Uterus (tissue), 4 donors: Measurements from ENCODE around the gene KRTAP5-7. TPM values are rescaled to one million over a fixed set of nuclear protein-coding genes. Genes with fewer than 3 reads are reported as not detected.
A peak's percentile ranks its signal among the peaks of the same experiment; 100 is the strongest.

ENCODE experiments used
- DNase-seq, 2 donors: peaks; one replicate each; pipeline ENCODE4 v3.0.0-alpha.2; 2019 to 2020
- H3K27ac ChIP-seq, 2 donors: fragments of 200-600 bp; sonication (generic); 1 replicate in 1 of 2; 2 replicates in 1 of 2; pipeline ENCODE4 v1.5.1; 2016 to 2018
- H3K27me3 ChIP-seq, 2 donors: fragments of 200-600 bp; sonication (generic); one replicate each; pipeline ENCODE4 v1.5.1; 2018 to 2019; ENCODE audit warnings: control low read depth in 1 of 2
- H3K36me3 ChIP-seq, 2 donors: fragments of 200-600 bp; sonication (generic); one replicate each; pipeline ENCODE4 v1.5.1; 2019; ENCODE audit warnings: control low read depth in 1 of 2
- H3K4me1 ChIP-seq, 2 donors: fragments of 200-600 bp; sonication (generic); one replicate each; pipeline ENCODE4 v1.5.1; 2018 to 2019; ENCODE audit warnings: control low read depth in 1 of 2
- H3K4me3 ChIP-seq, 2 donors: fragments of 200-600 bp; sonication (generic); 1 replicate in 1 of 2; 2 replicates in 1 of 2; pipeline ENCODE4 v1.5.1; 2018 to 2019; ENCODE audit warnings: mild to moderate bottlenecking in 1 of 2
- H3K9me3 ChIP-seq, 2 donors: fragments of 200-600 bp; sonication (generic); one replicate each; pipeline ENCODE4 v1.5.1; 2019; ENCODE audit warnings: control low read depth in 1 of 2
- CTCF ChIP-seq, 4 experiments: fragments of 200-600 bp in 2 of 4; fragments of 450-650 bp in 2 of 4; sonication (generic) in 2 of 4; IDR thresholded peaks; one replicate each; pipeline ENCODE4 v1.5.1; 2016 to 2019; ENCODE audit warnings: antibody characterized with exemption in 4 of 4, mild to moderate bottlenecking in 2 of 4, moderate library complexity in 1 of 4
- POLR2A ChIP-seq, 2 donors: fragments of 450-650 bp; IDR thresholded peaks; one replicate each; pipeline ENCODE4 v1.6.1; 2016; ENCODE audit warnings: antibody characterized with exemption in 2 of 2, mild to moderate bottlenecking in 1 of 2, moderate library complexity in 1 of 2
- intact Hi-C: fragments of 100-400 bp; cut with DNase I; formaldehyde crosslinking; loops from one replicate; pipeline ENCODE4 v1.15.1; 2023; ENCODE audit warnings: low total_unique reads
- total RNA-seq, 4 donors: library from RNA; depleted of rRNA in 3 of 4; stranded (reverse); fragments of >200 nt in 3 of 4; gene quantifications; one replicate each; pipeline versions ENCODE4 v1.1.0 to v1.2.4, GENCODE V29; 2014 to 2023
- donor health status: DM: yes; HTN: yes; CAD: no.

Gene KRTAP5-7
- total RNA-seq, 4 donors from 2014 or later, result 0.95 TPM; not detected in 3

- Histone ChIP-seq H3K9me3 (no peaks in the 10 kb centered on the region), H3K27me3 (no peaks in the 10 kb centered on the region), H3K36me3 (no peaks in the 10 kb centered on the region), H3K4me1 (no peaks in the 10 kb centered on the region), H3K27ac (no peak overlapping the region), H3K4me3 (no peak overlapping the region)
- TF ChIP-seq CTCF (IDR thresholded peaks at IDR 0.05) (no peak), POLR2A (IDR thresholded peaks at IDR 0.05) (no peak)
- DNase-seq, result peak in 1 of 2 donors; percentile 7
- intact Hi-C loops, result no loop called here
These were observed 36.2 kb upstream of the KRTAP5-7 start for GRCh38 chr11:71490731-71491390.

- no peaks in the 10 kb centered on the region for H3K36me3 ChIP-seq
- no peaks in the 10 kb centered on the region for H3K9me3 ChIP-seq
- intact Hi-C loops, result no loop called here
- no peak for TF ChIP-seq CTCF (IDR thresholded peaks at IDR 0.05)
- no peak for TF ChIP-seq POLR2A (IDR thresholded peaks at IDR 0.05)
- H3K4me1 ChIP-seq, result no peaks in the 10 kb centered on the region
- no peak for DNase-seq
- no peak overlapping the region for H3K27ac ChIP-seq
- H3K27me3 ChIP-seq, result no peaks in the 10 kb centered on the region
- no peak overlapping the region for H3K4me3 ChIP-seq
These were observed 35.5 kb upstream of the KRTAP5-7 start for GRCh38 chr11:71491531-71491930.

GRCh38 chr11:71491940-71492339 is 35.1 kb upstream of the KRTAP5-7 start:
- Histone ChIP-seq H3K27ac (no peak overlapping the region), H3K4me1 (no peaks in the 10 kb centered on the region), H3K9me3 (no peaks in the 10 kb centered on the region), H3K36me3 (no peaks in the 10 kb centered on the region), H3K4me3 (no peak overlapping the region), H3K27me3 (no peaks in the 10 kb centered on the region)
- TF ChIP-seq CTCF (IDR thresholded peaks at IDR 0.05) (no peak), POLR2A (IDR thresholded peaks at IDR 0.05) (no peak)
- intact Hi-C loops, result no loop called here
- peak in 1 of 2 donors; percentile 4 for DNase-seq

- DNase-seq, result no peak
- Histone ChIP-seq H3K9me3 (no peaks in the 10 kb centered on the region), H3K27me3 (no peaks in the 10 kb centered on the region), H3K4me1 (no peaks in the 10 kb centered on the region), H3K36me3 (no peaks in the 10 kb centered on the region), H3K4me3 (no peak overlapping the region), H3K27ac (no peak overlapping the region)
- TF ChIP-seq POLR2A (IDR thresholded peaks at IDR 0.05) (no peak), CTCF (IDR thresholded peaks at IDR 0.05) (no peak)
- intact Hi-C loops, result no loop called here
These were observed 31.5 kb upstream of the KRTAP5-7 start for GRCh38 chr11:71495286-71496230.

GRCh38 chr11:71496421-71496820 is 30.6 kb upstream of the KRTAP5-7 start:
- TF ChIP-seq POLR2A (IDR thresholded peaks at IDR 0.05), result no peak
- TF ChIP-seq CTCF (IDR thresholded peaks at IDR 0.05), result no peak
- DNase-seq, result no peak
- Histone ChIP-seq H3K4me1 (no peaks in the 10 kb centered on the region), H3K36me3 (no peaks in the 10 kb centered on the region), H3K9me3 (no peaks in the 10 kb centered on the region), H3K27ac (no peak overlapping the region), H3K27me3 (no peaks in the 10 kb centered on the region), H3K4me3 (no peak overlapping the region)
- intact Hi-C loops, result no loop called here
